Glutamatergic neuron (in vitro differentiated cells): ENCODE data around the gene BMPER. TPM values are rescaled to one million over a fixed set of nuclear protein-coding genes. Genes with fewer than 3 reads are reported as not detected.

Experiments
- DNase-seq: peaks from one replicate; pipeline ENCODE4 v3.0.0; 2022
- H3K27ac Mint-ChIP-seq: one replicate; pipeline ENCODE4 v1.8.0; 2020; ENCODE audit warnings: mild to moderate bottlenecking, mixed read lengths, inconsistent platforms; ENCODE audit not compliant: unreplicated experiment
- H3K27me3 Mint-ChIP-seq: one replicate; pipeline ENCODE4 v1.8.0; 2020; ENCODE audit warnings: mild to moderate bottlenecking, moderate library complexity, mixed read lengths, inconsistent platforms; ENCODE audit not compliant: unreplicated experiment
- H3K36me3 Mint-ChIP-seq: one replicate; pipeline ENCODE4 v1.8.0; 2020; ENCODE audit warnings: mild to moderate bottlenecking, mixed read lengths, inconsistent platforms; ENCODE audit not compliant: unreplicated experiment
- H3K4me1 Mint-ChIP-seq: one replicate; pipeline ENCODE4 v1.8.0; 2020; ENCODE audit warnings: mild to moderate bottlenecking, low read depth, mixed read lengths, inconsistent platforms; ENCODE audit not compliant: unreplicated experiment
- H3K4me3 Mint-ChIP-seq: one replicate; pipeline ENCODE4 v1.8.0; 2020; ENCODE audit warnings: mild to moderate bottlenecking, mixed read lengths, inconsistent platforms; ENCODE audit not compliant: unreplicated experiment
- H3K9me3 Mint-ChIP-seq: one replicate; pipeline ENCODE4 v1.8.0; 2020; ENCODE audit warnings: mild to moderate bottlenecking, moderate library complexity, mixed read lengths, inconsistent platforms; ENCODE audit not compliant: unreplicated experiment
- total RNA-seq: library from RNA; stranded (reverse); fragmentation: NEBNext Ultra II Directional; extraction: Animal tissue kit (Norgen Biotek cat#: 25700); gene quantifications from one replicate; pipeline ENCODE4 v1.2.1, GENCODE V29; 2021; ENCODE audit not compliant: unreplicated experiment
- TF ChIP-seq, protein P1 (sequence below): fragments of 200-600 bp; sonication (generic); IDR thresholded peaks from one replicate; pipeline ENCODE4 v1.5.0; 2021; ENCODE audit not compliant: partially characterized antibody, unreplicated experiment

Gene BMPER
- total RNA-seq, 1 donor from 2014 or later, result 16.2 TPM

DNA sequence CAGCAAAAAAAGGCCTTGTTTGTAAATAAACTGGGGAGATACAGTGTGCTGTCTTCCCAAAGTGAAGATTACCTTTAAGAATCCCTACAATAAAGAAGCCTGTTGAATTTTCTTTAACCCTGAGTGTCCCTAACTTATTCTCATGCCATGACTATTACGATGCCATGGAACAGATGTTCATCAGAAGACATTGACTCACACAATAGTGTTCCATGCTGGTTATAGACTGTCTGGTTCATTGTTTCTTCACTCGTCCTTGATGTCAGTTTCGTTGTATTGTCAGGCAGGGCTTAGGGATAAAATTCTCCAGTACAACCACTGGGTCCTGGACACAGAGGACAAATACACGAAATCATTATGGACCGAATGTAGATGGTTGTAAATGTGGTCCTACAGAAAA, 36.2 kb upstream of the BMPER start:
- Mint-ChIP-seq H3K4me1 (peaks cover 3% of the 10 kb centered on the region), H3K27ac (no peak overlapping the region), H3K9me3 (peaks cover 1% of the 10 kb centered on the region), H3K4me3 (no peak overlapping the region), H3K36me3 (no peaks in the 10 kb centered on the region), H3K27me3 (peaks cover 2% of the 10 kb centered on the region)
- TF ChIP-seq, protein P1, sequence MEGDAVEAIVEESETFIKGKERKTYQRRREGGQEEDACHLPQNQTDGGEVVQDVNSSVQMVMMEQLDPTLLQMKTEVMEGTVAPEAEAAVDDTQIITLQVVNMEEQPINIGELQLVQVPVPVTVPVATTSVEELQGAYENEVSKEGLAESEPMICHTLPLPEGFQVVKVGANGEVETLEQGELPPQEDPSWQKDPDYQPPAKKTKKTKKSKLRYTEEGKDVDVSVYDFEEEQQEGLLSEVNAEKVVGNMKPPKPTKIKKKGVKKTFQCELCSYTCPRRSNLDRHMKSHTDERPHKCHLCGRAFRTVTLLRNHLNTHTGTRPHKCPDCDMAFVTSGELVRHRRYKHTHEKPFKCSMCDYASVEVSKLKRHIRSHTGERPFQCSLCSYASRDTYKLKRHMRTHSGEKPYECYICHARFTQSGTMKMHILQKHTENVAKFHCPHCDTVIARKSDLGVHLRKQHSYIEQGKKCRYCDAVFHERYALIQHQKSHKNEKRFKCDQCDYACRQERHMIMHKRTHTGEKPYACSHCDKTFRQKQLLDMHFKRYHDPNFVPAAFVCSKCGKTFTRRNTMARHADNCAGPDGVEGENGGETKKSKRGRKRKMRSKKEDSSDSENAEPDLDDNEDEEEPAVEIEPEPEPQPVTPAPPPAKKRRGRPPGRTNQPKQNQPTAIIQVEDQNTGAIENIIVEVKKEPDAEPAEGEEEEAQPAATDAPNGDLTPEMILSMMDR, result no peak
- no peak for DNase-seq

DNA sequence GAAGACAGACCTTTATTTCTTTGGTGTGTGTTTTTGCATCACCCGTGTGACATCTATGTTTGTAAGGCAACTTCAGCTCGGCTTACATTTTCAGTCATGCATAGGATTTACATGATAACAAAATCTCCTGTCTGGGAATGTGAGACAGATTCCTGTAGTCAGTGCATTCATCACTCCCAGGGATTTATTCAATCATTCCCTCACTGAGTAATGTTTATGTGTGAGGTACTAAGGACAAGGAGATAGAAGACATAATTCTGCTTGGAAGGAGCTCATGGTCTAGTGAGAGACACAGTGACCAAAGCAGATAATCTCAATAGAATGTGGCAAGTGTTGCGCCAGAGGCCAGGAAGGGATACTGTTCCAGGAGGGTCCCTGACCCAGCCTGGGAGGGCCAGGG, 35.2 kb upstream of the BMPER start:
- Mint-ChIP-seq H3K27ac (no peak overlapping the region), H3K27me3 (peaks cover 2% of the 10 kb centered on the region), H3K4me1 (peaks cover 3% of the 10 kb centered on the region), H3K4me3 (no peak overlapping the region), H3K9me3 (peaks cover 1% of the 10 kb centered on the region), H3K36me3 (no peaks in the 10 kb centered on the region)
- DNase-seq, result no peak
- TF ChIP-seq, protein P1, result no peak

GRCh38 chr7:33872870-33873269, 32.5 kb upstream of the BMPER start:
- H3K4me1 Mint-ChIP-seq, result peaks cover 3% of the 10 kb centered on the region
- peaks cover 1% of the 10 kb centered on the region for H3K9me3 Mint-ChIP-seq

GRCh38 chr7:33873518-33873917, 31.8 kb upstream of the BMPER start:
- H3K27me3 Mint-ChIP-seq, result peaks cover 2% of the 10 kb centered on the region
- H3K27ac Mint-ChIP-seq, result no peak overlapping the region
- H3K36me3 Mint-ChIP-seq, result no peaks in the 10 kb centered on the region
- no peak for DNase-seq
- TF ChIP-seq, protein P1, result no peak
- peaks cover 3% of the 10 kb centered on the region for H3K4me1 Mint-ChIP-seq
- peaks cover under 1% of the 10 kb centered on the region for H3K9me3 Mint-ChIP-seq
- H3K4me3 Mint-ChIP-seq, result no peak overlapping the region

More at GRCh38 chr7:33872870-33873269, 32.5 kb upstream of the BMPER start:
- TF ChIP-seq, protein P1, result no peak
- Mint-ChIP-seq H3K4me3 (no peak overlapping the region), H3K27ac (no peak overlapping the region), H3K36me3 (no peaks in the 10 kb centered on the region), H3K27me3 (peaks cover 2% of the 10 kb centered on the region)
- no peak for DNase-seq

- no peaks in the 10 kb centered on the region for H3K9me3 Mint-ChIP-seq
- H3K4me1 Mint-ChIP-seq, result no peaks in the 10 kb centered on the region
- H3K27ac Mint-ChIP-seq, result no peak overlapping the region
Measured at GRCh38 chr7:33873981-33874750, 31.2 kb upstream of the BMPER start.

More at GRCh38 chr7:33873981-33874750, 31.2 kb upstream of the BMPER start:
- TF ChIP-seq, protein P1, result no peak
- no peak overlapping the region for H3K4me3 Mint-ChIP-seq
- H3K27me3 Mint-ChIP-seq, result no peaks in the 10 kb centered on the region
- H3K36me3 Mint-ChIP-seq, result no peaks in the 10 kb centered on the region
- no peak for DNase-seq
